Amygdala (tissue), 56 donors: Measurements from ENCODE around the gene NFKBIZ.

Source experiments
- DNase-seq, 56 donors: peaks; one replicate each; lab custom pipeline; 2025; lab: John Stamatoyannopoulos, UW

The NFKBIZ gene, protein sequence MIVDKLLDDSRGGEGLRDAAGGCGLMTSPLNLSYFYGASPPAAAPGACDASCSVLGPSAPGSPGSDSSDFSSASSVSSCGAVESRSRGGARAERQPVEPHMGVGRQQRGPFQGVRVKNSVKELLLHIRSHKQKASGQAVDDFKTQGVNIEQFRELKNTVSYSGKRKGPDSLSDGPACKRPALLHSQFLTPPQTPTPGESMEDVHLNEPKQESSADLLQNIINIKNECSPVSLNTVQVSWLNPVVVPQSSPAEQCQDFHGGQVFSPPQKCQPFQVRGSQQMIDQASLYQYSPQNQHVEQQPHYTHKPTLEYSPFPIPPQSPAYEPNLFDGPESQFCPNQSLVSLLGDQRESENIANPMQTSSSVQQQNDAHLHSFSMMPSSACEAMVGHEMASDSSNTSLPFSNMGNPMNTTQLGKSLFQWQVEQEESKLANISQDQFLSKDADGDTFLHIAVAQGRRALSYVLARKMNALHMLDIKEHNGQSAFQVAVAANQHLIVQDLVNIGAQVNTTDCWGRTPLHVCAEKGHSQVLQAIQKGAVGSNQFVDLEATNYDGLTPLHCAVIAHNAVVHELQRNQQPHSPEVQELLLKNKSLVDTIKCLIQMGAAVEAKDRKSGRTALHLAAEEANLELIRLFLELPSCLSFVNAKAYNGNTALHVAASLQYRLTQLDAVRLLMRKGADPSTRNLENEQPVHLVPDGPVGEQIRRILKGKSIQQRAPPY

DNA sequence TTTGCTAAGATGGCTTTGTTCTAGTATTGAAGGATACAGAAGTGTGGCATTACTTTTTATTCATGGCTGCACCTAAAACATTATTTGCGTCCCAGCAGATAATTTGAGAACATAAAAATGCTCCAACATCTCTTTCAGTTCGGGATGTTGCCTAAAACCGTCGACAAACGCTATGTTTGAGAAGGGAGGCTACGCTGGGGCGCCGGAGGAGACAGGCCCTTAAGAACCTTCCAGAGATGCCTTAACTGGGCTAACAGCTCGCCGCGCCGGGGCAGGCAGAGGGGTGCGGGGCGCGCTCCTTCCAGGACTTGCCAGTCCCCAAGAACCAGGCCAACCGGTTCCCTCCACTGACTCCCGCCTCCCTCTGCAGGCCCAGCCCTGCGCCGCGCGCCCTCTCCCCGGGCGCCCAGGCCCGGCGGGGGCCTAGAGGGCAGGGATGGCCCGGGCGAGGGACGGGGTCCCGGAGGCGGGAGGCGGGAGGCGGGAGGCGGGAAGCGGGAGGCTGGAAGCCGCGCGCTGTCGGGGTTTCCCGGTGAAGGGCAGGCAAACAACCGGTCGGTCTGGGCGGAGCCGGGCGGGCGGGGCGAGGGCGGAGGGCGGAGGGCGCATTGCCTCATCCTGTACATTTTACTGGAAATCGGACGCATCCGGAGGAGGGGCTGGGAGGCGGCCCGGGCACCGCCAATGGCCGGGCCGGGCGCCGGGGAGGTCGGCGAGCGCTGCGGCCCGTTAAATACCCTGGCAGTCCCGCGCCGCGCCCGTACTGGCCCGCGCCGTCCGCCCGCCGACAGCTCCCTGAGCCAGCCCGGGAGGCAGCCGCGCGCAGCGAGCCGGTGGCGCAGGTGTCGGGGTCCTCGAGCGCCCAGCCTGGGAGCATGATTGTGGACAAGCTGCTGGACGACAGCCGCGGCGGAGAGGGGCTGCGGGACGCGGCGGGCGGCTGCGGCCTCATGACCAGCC is at the start of gene NFKBIZ:
Gene NFKBIZ, plus strand, starts transcription at position 761 of the 960 bp plus-strand sequence. Its CDS starts 115 bp downstream, at position 876.
- peak; percentile 38 to 91 (median 82) for DNase-seq

GRCh38 chr3:101801174-101801573 is 48.1 kb upstream of the NFKBIZ start:
- no peak for DNase-seq

- no peak for DNase-seq
Observed at GRCh38 chr3:101802179-101802578, 47.1 kb upstream of the NFKBIZ start.

DNA sequence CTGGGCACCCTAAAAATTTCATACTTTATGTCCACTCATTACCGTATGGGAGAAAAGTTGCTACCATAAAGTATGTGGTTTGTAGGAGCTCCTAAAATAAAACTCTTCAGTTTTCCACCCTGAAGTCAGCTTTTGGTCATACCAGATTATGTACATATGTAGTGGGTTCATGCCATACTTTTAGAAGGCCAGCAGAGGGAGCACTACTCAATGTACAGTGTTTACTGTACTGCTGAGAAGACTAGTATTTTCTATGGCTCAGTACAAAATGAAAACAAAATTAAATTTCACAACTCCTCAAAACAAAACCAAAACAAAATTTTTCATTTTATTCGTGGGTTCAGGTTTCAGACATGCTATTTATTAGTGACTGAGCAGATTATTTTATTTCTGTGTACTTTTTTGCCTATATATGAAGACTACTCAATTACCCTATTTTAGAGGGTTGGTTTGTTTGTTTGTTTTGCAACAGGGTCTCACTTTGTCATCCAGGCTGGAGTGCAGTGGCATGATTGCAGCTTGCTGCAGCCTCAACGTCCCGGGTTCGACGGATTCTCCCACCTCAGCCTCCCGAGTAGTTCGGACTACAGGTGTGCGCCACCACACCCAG is 46.0 kb upstream of the NFKBIZ start:
- peak in 22 of 56 donors; percentile 1 to 76 (median 24) for DNase-seq

- no peak for DNase-seq
Observed at GRCh38 chr3:101803939-101804338, 45.4 kb upstream of the NFKBIZ start.

- DNase-seq = no peak
Observed at GRCh38 chr3:101806491-101806890, 42.8 kb upstream of the NFKBIZ start.

GRCh38 chr3:101807888-101808287 is 41.4 kb upstream of the NFKBIZ start:
- DNase-seq = no peak

- peak in 2 of 56 donors; percentile 1 to 27 for DNase-seq
Observed at GRCh38 chr3:101809178-101810021, 39.9 kb upstream of the NFKBIZ start.

DNA sequence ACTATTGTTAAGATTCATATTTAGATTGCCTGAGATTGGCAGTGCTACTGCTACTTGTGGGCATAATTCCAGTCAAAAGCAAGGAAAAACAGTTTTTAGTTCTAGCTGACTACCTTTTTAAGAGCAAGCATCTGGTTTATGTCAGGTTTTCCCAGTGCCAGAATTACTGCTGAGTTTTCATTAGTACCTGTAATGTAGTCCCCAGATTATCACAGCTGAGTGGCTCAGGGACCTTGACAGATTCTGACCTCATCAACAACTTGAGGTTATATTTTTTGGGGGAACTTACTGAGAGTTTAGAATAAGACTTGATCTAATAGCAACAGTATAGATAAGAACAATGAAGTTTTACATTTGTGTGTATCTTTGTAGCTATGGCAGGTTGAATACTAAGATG is 39.3 kb upstream of the NFKBIZ start:
- no peak for DNase-seq

DNA sequence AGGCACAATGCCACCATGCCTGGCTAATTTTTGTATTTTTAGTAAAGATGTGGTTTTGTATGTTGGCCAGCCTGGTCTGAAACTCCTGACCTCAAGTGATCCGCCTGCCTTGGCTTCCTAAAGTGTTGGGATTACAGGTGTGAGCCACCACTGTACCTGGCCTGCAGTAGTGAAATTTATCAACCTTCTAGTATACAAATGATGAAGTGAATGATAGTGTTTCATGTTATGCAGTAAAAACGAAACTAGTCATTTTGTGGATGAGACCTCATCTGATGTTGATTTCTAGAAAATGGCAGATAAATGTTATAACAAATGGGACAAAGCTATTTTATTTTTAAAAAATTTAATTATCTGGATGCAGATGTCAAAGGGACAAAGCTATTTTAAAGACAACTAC is 37.4 kb upstream of the NFKBIZ start:
- DNase-seq = no peak

DNA sequence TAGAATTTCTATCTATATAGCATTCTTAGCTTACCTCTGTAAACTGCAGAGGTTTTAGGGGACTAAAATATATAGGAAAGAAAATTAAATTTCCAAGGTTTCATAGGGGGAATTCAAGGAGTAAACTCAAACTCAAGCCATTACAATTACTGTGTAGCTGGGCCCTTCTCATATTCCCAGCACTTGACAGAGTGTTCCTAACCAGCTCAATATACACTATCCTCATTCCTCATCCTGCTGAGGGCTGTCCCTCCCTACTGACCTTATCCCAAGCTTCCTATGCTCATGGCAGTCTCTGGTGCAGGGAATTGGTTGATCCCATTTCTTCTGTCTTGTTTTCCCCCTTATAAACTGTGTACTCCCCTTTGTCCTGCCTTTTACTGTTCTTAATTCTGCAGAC is 36.4 kb upstream of the NFKBIZ start:
- no peak for DNase-seq

DNA sequence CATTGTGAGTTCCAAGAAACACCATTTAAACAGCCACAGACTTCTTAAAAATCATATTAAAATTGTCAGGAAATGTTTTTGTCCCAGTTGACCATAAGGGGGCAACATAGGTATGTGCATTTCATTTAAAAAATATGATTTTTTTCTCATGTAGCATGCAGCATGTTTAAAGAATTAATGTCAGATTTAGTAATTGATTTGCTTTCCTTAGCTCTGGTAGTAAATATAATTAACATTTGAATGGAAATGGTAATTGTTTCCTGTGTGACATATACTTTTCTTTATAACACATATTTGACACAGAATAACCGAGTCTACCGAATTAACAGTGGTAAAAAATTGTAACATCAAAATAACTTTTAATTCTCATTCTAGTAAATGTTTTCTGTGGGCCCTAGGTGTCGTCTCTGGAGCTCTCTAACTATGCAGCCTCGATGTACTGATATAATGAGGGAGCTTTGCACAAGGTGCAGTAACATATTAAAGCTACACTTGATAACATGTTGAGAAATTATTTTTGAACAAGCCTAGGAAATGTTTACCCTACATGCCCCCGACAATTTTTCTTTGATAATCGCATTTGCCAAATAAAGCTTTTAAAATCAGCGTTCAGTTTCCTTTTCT is 35.4 kb upstream of the NFKBIZ start:
- DNase-seq = no peak

GRCh38 chr3:101814835-101815234 is 34.5 kb upstream of the NFKBIZ start:
- no peak for DNase-seq

- no peak for DNase-seq
Observed at GRCh38 chr3:101816215-101817149, 32.8 kb upstream of the NFKBIZ start.

DNA sequence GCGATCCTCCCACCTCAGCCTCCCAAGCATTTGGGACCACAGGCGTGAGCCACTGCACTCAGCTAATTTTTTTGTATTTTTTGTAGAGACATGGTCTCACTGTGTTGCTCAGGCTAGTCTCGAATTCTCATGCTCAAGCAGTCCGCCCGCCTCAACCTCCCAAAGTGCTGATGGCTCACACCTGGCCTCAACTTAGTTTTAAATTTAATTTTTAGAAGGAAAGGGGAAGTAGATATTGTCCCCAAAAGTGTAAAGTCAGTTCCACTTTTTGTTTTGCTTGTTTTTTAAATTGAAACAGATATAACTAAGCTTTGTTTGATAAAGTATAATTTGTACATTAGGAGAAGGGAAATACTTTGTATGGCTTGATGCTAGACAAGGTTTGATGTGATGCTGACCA is 31.3 kb upstream of the NFKBIZ start:
- no peak for DNase-seq

DNA sequence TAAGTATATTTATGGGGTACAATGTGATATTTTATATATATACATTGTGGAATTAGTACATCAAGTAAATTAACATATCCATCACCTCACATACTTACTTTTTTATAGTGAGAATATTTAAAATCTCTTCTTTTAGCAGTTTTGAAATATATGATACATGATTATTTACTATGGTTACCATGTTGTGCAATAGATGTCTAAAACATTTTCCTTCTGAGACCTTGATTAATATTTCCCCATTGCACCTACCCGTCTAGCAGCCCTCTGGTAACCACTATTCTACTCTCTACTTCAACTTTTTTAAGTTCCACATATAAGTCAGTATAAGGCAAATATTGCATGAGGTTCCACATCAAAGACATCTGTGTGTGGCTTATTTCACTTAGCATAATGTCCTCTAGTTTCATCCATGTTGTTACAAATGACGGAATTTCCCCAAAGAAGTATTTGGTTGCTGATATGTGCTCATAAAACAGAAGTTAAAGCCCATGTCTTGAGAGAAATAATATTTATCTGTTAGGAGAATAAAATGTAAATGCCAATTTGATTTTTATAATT is 29.6 kb upstream of the NFKBIZ start:
- DNase-seq = no peak

GRCh38 chr3:101821503-101821902 is 27.8 kb upstream of the NFKBIZ start:
- no peak for DNase-seq
